H1 (cell line): Measurements from ENCODE around the gene ADGRG1. TPM values are rescaled to one million over a fixed set of nuclear protein-coding genes. Genes with fewer than 3 reads are reported as not detected.

Experiments
- BCL11A ChIP-seq, 2 experiments: IDR thresholded peaks; one replicate each; pipeline ENCODE4 v1.6.1; 2011; ENCODE audit warnings: low read depth in 2 of 2, low read length in 2 of 2, mild to moderate bottlenecking in 2 of 2
- HDAC6 ChIP-seq: IDR thresholded peaks from one replicate; pipeline ENCODE4 v1.7.1; 2012; ENCODE audit warnings: low read depth, mild to moderate bottlenecking, inconsistent platforms, low read length, moderate library complexity
- KDM5A ChIP-seq: fragments of 200-600 bp; IDR thresholded peaks from 2 replicates; pipeline ENCODE4 v1.7.1; 2012; ENCODE audit warnings: mild to moderate bottlenecking, low read length, inconsistent platforms, mixed read lengths
- POLR2A ChIP-seq, 2 experiments: IDR thresholded peaks; 1 replicate in 1 of 2; 2 replicates in 1 of 2; pipeline ENCODE4 v1.6.1; 2011; ENCODE audit warnings: low read depth in 2 of 2, low read length in 2 of 2, mild to moderate bottlenecking in 2 of 2; ENCODE audit errors: control extremely low read depth in 1 of 2
- POLR2AphosphoS5 ChIP-seq: IDR thresholded peaks from 2 replicates; pipeline ENCODE4 v1.6.1; 2011; ENCODE audit warnings: low read depth, low read length
- TEAD4 ChIP-seq: IDR thresholded peaks from 2 replicates; pipeline ENCODE4 v1.6.1; 2012; ENCODE audit warnings: low read depth, low read length, inconsistent platforms, mixed read lengths
- polyA plus RNA-seq, 7 experiments: library from polyadenylated mRNA; depleted of rRNA in 3 of 7; stranded (reverse) in 5 of 7; unstranded in 2 of 7; fragments of >200 nt in 5 of 7; fragments of 200-250 nt in 2 of 7; gene quantifications; 1 replicate in 5 of 7; 2 replicates in 1 of 7; 4 replicates in 1 of 7; pipeline versions ENCODE4 v1.2.1 to v1.2.3, GENCODE V29; 2011 to 2013; ENCODE audit warnings: missing spikeins in 2 of 7, mixed read lengths in 2 of 7
- total RNA-seq: library from RNA; stranded (reverse); fragmentation: NEBNext Ultra II Directional; extraction: Animal tissue kit (Norgen Biotek cat#: 25700); gene quantifications from 2 replicates; pipeline ENCODE4 v1.2.1, GENCODE V29; 2021

ADGRG1 gene
- total and polyA plus RNA-seq, 2 of the 8 experiments (the other 6 are each of a cell fraction or from before 2014, with no cell fraction given): 1.3 to 2.6 TPM

DNA sequence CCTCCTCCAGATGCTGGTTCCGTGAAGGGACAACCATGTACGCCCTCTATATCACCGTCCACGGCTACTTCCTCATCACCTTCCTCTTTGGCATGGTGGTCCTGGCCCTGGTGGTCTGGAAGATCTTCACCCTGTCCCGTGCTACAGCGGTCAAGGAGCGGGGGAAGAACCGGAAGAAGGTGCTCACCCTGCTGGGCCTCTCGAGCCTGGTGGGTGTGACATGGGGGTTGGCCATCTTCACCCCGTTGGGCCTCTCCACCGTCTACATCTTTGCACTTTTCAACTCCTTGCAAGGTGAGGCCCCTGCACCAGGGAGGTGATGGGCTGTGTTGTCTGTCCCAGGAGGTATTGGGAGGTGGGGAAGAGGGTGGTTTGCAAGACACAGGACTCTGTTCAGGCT, 57.2 kb downstream of the ADGRG1 start (continued):
- TF ChIP-seq POLR2A (IDR thresholded peaks at IDR 0.05; ENCODE audit: control extremely low read depth in 1 of 2, low read depth in 2 of 2, low read length in 2 of 2) (no peak), TEAD4 (no peak), BCL11A (IDR thresholded peaks at IDR 0.05; ENCODE audit: low read depth in 2 of 2, low read length in 2 of 2) (no peak), POLR2AphosphoS5 (no peak), HDAC6 (no peak), KDM5A (no peak)
